Thyroid gland (tissue), 4 donors: ENCODE data around the gene CASS4. TPM values are rescaled to one million over a fixed set of nuclear protein-coding genes. Genes with fewer than 3 reads are reported as not detected.

Experiments used
- DNase-seq, 2 donors: peaks; one replicate each; pipeline ENCODE4 v3.0.0-alpha.2; 2019
- H3K27ac ChIP-seq, 3 donors: fragments of 200-600 bp; sonication (generic); 1 replicate in 2 of 3; 2 replicates in 1 of 3; pipeline ENCODE4 v1.5.1; 2016 to 2019; ENCODE audit warnings: mild to moderate bottlenecking in 1 of 3, moderate library complexity in 1 of 3
- H3K27me3 ChIP-seq: fragments of 200-600 bp; sonication (generic); one replicate; pipeline ENCODE4 v1.5.1; 2019
- H3K36me3 ChIP-seq, 2 donors: fragments of 200-600 bp; sonication (generic); one replicate each; pipeline ENCODE4 v1.5.1; 2016 to 2019
- H3K4me1 ChIP-seq, 2 donors: fragments of 200-600 bp; sonication (generic); one replicate each; pipeline ENCODE4 v1.5.1; 2017 to 2019
- H3K4me3 ChIP-seq, 3 donors: fragments of 200-600 bp; sonication (generic); replicated peaks in 1 of 3; 1 replicate in 2 of 3; 2 replicates in 1 of 3; pipeline ENCODE4 v1.5.1; 2016; ENCODE audit warnings: mild to moderate bottlenecking in 1 of 3
- H3K9me3 ChIP-seq: fragments of 200-600 bp; sonication (generic); one replicate; pipeline ENCODE4 v1.5.1; 2017
- POLR2A ChIP-seq, 2 donors: fragments of 450-650 bp; IDR thresholded peaks; one replicate each; pipeline ENCODE4 v1.6.1; 2017; ENCODE audit warnings: antibody characterized with exemption in 2 of 2, mild to moderate bottlenecking in 2 of 2, moderate library complexity in 1 of 2
- WGBS, 2 donors: methylation state at CpG; one replicate each; pipeline ENCODE4 v1.1.5; 2017; 5-methylcytosine and 5-hydroxymethylcytosine counted together
- intact Hi-C: fragments of 100-400 bp; cut with DNase I; formaldehyde crosslinking; loops from one replicate; pipeline ENCODE4 v1.15.1; 2023
- total RNA-seq, 4 donors: library from RNA; depleted of rRNA; stranded (reverse); fragments of >200 nt; gene quantifications; one replicate each; pipeline ENCODE4 v1.2.3, GENCODE V29; 2016
- TF ChIP-seq, protein P1 (sequence below), 6 experiments: fragments of 200-600 bp in 3 of 6; fragments of 450-650 bp in 3 of 6; sonication (generic) in 3 of 6; IDR thresholded peaks; one replicate each; pipeline ENCODE4 v1.5.1; 2016 to 2019; ENCODE audit warnings: antibody characterized with exemption in 6 of 6, mild to moderate bottlenecking in 2 of 6, inconsistent platforms in 1 of 6, moderate library complexity in 1 of 6

CASS4 gene
- total RNA-seq, 4 donors from 2014 or later, result 0.22 to 1.6 (median 1.0) TPM

DNA sequence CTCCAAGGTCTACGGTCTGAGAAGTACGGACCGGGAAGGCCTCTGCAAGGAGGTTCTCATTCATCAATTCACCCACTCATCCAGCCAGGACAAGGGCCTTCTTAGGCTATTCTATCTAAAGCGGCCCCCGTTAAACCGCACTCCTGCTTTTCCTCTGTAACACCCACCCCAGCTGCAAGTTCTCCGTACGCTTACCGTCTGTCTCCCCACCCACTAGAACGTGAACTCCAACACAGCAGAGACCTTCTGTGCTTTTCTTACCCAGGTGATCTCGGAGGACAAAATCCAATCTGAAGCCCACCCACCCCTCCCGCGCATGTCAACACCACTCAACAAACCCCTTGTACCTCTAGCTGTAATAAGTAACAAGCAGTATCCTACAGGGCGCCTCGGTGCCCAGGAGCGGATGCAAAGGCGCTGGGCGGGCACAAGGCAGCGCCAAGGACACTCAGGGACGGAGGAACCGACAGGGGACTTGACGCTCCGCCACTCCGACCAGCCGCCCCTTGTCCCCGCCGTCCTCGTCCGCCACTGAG is 20.4 kb upstream of the CASS4 start:
- intact Hi-C loops, result loop anchor here (5.0 kb wide), 1 partner anchor 81 kb away; no protein-coding TSS in a partner anchor

DNA sequence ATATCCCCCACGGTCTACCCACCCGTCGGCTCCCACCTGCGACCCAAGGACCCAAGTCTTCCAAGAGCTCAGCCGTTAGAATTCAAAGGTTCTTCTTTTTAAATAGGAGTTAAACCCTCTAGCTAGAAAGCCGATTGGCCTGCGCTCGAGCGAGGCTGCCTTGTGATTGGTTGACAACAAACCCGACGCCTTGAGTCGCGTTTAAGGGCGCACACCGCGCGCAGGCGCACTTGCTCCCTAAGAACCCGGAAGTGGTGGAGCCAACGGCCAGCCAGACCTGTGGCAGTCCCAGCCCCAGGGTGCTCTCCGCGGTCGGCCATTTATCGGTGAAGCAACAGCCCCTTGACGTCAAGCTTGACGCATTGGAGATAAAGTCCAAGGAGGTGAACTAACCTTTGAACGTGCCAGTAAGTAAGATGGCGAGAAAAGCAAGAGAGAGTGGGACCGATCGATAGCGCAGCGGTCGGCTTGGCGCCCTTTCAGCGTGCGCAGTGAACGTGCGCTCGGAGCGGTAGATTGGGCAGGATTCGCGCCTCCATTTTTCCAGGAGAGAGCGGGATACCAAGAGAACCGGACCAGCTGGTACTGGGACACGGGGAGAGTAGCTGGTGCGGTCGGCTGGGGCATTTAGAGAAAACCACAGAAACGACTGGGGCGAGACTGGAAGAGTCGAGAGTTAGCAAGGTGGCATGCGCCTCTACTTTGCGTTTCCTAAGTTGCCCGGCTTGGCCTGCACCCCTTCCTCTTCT is 19.8 kb upstream of the CASS4 start, which contains the start of the genes AURKA and CSTF1:
TSS of gene AURKA (minus strand) at position 84 of the 749 bp plus-strand sequence. CDS start 4,018 bp downstream, outside the sequence.
TSS of gene CSTF1 (plus strand) at position 514 of the 749 bp plus-strand sequence. CDS start 2,908 bp downstream, outside the sequence.
- H3K4me3 ChIP-seq, result peak within 1 kb of the TSS; percentile 61 to 73 (median 67)
- peak within 1 kb of the TSS; percentile 53 to 91 (median 82) for H3K27ac ChIP-seq
- DNase-seq, result peak; percentile 99 to 100
- no peaks in the 10 kb centered on the region for H3K9me3 ChIP-seq
- intact Hi-C loops, result loop anchor here (5.0 kb wide), 1 partner anchor 80 kb away; no protein-coding TSS in a partner anchor
- H3K4me1 ChIP-seq, result peaks cover 15 to 18% of the 10 kb centered on the region in 2 donors
- 0 to 1% methylated on average over 38 to 53 of the region's 53 CpGs for WGBS, 2 donors
- H3K36me3 ChIP-seq, result peaks cover 3 to 19% of the 10 kb centered on the region in 2 donors
- TF ChIP-seq POLR2A (IDR thresholded peaks at IDR 0.05), result peak in 1 of 2 donors; percentile 72
- TF ChIP-seq, protein P1, sequence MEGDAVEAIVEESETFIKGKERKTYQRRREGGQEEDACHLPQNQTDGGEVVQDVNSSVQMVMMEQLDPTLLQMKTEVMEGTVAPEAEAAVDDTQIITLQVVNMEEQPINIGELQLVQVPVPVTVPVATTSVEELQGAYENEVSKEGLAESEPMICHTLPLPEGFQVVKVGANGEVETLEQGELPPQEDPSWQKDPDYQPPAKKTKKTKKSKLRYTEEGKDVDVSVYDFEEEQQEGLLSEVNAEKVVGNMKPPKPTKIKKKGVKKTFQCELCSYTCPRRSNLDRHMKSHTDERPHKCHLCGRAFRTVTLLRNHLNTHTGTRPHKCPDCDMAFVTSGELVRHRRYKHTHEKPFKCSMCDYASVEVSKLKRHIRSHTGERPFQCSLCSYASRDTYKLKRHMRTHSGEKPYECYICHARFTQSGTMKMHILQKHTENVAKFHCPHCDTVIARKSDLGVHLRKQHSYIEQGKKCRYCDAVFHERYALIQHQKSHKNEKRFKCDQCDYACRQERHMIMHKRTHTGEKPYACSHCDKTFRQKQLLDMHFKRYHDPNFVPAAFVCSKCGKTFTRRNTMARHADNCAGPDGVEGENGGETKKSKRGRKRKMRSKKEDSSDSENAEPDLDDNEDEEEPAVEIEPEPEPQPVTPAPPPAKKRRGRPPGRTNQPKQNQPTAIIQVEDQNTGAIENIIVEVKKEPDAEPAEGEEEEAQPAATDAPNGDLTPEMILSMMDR (IDR thresholded peaks at IDR 0.05), result no peak
- H3K27me3 ChIP-seq, result no peaks in the 10 kb centered on the region

More for the DNA sequence above, 20.4 kb upstream of the CASS4 start:
- H3K27ac ChIP-seq, result peak overlapping the region in 2 of 3 donors; percentile 82 to 91
- H3K27me3 ChIP-seq, result no peaks in the 10 kb centered on the region
- peak in 1 of 2 donors; percentile 9 for DNase-seq
- H3K4me3 ChIP-seq, result peak overlapping the region; percentile 61 to 73 (median 67)
- H3K36me3 ChIP-seq, result peaks cover 0 to 13% of the 10 kb centered on the region in 2 donors
- no peak for TF ChIP-seq POLR2A (IDR thresholded peaks at IDR 0.05)
- TF ChIP-seq, protein P1 (IDR thresholded peaks at IDR 0.05), result no peak
- peaks cover 15 to 18% of the 10 kb centered on the region in 2 donors for H3K4me1 ChIP-seq
- 0 to 1% methylated on average over 24 to 25 of the region's 29 CpGs for WGBS, 2 donors
- H3K9me3 ChIP-seq, result no peaks in the 10 kb centered on the region

DNA sequence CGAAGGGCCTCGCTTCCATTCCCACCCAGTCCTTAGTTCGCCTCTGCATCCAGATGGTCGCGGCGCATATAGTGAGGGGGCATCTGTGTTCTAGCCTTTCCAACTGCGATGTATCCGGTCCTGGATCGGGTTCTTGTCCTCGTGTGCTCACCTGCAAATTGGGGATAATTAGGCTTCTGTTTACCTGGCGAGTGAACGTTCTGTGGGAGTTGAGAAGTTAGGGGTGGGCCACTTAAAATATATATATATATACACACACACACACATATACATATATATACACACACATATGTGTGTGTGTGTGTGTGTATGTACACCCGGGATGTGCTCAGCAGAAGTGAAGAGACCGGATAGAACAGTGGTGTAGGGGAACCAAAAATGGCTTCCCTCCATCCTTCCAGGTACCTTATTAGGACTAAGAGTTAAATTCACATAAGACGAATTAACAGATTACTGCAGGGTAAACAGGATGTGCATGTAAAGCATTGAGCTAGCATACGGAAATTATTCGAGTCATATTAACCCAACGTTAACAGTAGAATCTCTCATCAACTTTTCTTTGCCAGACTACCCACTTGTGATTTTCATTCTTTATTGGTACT is 19.1 kb upstream of the CASS4 start:
- Histone ChIP-seq H3K27ac (peak overlapping the region; percentile 53 to 91 (median 82)), H3K4me1 (peaks cover 15 to 18% of the 10 kb centered on the region in 2 donors), H3K4me3 (peak overlapping the region; percentile 59 to 73 (median 67)), H3K36me3 (peaks cover 10 to 26% of the 10 kb centered on the region in 2 donors), H3K9me3 (no peaks in the 10 kb centered on the region), H3K27me3 (no peaks in the 10 kb centered on the region)
- DNase-seq, result no peak
- TF ChIP-seq POLR2A (IDR thresholded peaks at IDR 0.05), result no peak
- TF ChIP-seq, protein P1 (IDR thresholded peaks at IDR 0.05), result no peak
- intact Hi-C loops, result loop anchor here (5.0 kb wide), 1 partner anchor 79 kb away; no protein-coding TSS in a partner anchor
- 2% methylated on average over 17 to 18 of the region's 18 CpGs for WGBS, 2 donors

DNA sequence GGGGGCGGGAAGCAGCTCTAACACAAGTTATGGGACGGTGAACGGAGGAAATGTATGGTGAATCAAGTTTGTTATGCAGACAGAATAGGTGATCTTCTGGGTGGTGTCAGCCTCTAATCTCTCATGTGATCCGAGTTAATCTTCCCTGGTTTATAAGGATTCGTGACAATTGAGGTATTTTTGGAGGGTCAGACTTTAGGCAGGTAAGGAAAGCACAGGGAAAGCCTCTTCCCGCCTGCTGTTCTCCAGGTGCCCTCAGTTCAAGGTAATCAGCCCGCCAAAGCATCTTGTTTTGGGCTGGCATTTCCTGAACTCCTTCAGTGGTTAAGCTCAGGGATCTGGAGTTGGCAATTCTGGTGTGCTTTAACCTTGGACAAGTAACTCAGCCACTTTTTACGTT is 18.4 kb upstream of the CASS4 start:
- no peaks in the 10 kb centered on the region for H3K27me3 ChIP-seq
- WGBS, 2 donors, result 68% methylated on average over 8 of the region's 8 CpGs
- no peak for DNase-seq
- peaks cover 15 to 18% of the 10 kb centered on the region in 2 donors for H3K4me1 ChIP-seq
- H3K9me3 ChIP-seq, result no peaks in the 10 kb centered on the region
- no peak for TF ChIP-seq POLR2A (IDR thresholded peaks at IDR 0.05)
- TF ChIP-seq, protein P1 (IDR thresholded peaks at IDR 0.05), result no peak
- H3K27ac ChIP-seq, result no peak overlapping the region
- peaks cover 16 to 32% of the 10 kb centered on the region in 2 donors for H3K36me3 ChIP-seq
- no peak overlapping the region for H3K4me3 ChIP-seq
- intact Hi-C loops, result loop anchor here (5.0 kb wide), 1 partner anchor 79 kb away; no protein-coding TSS in a partner anchor
